OCI-LY7 (cell line): ENCODE data around the gene CD109. TPM values are rescaled to one million over a fixed set of nuclear protein-coding genes. Genes with fewer than 3 reads are reported as not detected.

Experiments used
- BruUV-seq: library from RNA; stranded (reverse); fragments of 400-500 nt; replicated peaks from 2 replicates; lab custom pipeline; 2021; lab: Mats Ljungman, UMichigan
- CTCF ChIA-PET: fragments of 300-600 bp; sonication (Branson Sonifier 250); formaldehyde crosslinking; loops from one replicate; lab custom pipeline; 2022; ENCODE audit warnings: antibody characterized with exemption; ENCODE audit not compliant: unreplicated experiment; lab: Charles Lee
- POLR2A ChIA-PET: fragments of 300-600 bp; sonication (Branson Sonifier 250); formaldehyde crosslinking; loops from one replicate; lab custom pipeline; 2022; ENCODE audit warnings: antibody characterized with exemption; lab: Charles Lee
- DNase-seq: peaks from one replicate; pipeline ENCODE4 v3.0.0-alpha.2; 2015; ENCODE audit warnings: low spot score
- H2AFZ ChIP-seq: fragments of 200-600 bp; sonication (generic), shearing (Covaris generic); 2 replicates; pipeline ENCODE4 v1.6.1; 2014; ENCODE audit warnings: mild to moderate bottlenecking, antibody characterized with exemption, low read length, moderate library complexity
- H3K27ac ChIP-seq: fragments of 200-600 bp; sonication (generic); 2 replicates; pipeline ENCODE4 v1.5.1; 2014; ENCODE audit warnings: mixed run types, low read depth, mild to moderate bottlenecking, moderate library complexity, low read length, inconsistent platforms; ENCODE audit not compliant: poor library complexity, severe bottlenecking
- H3K36me3 ChIP-seq: fragments of 200-600 bp; sonication (generic); 2 replicates; pipeline ENCODE4 v1.6.1; 2014; ENCODE audit warnings: mild to moderate bottlenecking, antibody characterized with exemption, low read length, moderate library complexity, mixed read lengths; ENCODE audit not compliant: insufficient read depth
- H3K4me1 ChIP-seq: fragments of 200-600 bp; sonication (generic); 2 replicates; pipeline ENCODE4 v1.5.1; 2014; ENCODE audit warnings: mild to moderate bottlenecking, low read length; ENCODE audit not compliant: insufficient read depth, poor library complexity, severe bottlenecking
- H3K4me2 ChIP-seq: fragments of 200-600 bp; sonication (generic); 2 replicates; pipeline ENCODE4 v1.6.1; 2014; ENCODE audit warnings: mild to moderate bottlenecking, low read length
- H3K4me3 ChIP-seq: fragments of 200-600 bp; sonication (generic); 2 replicates; pipeline ENCODE4 v1.5.1; 2014; ENCODE audit warnings: mild to moderate bottlenecking, low read depth, low read length; ENCODE audit not compliant: poor library complexity, severe bottlenecking
- H3K79me2 ChIP-seq: fragments of 200-600 bp; sonication (generic); 2 replicates; pipeline ENCODE4 v1.6.1; 2016; ENCODE audit warnings: low read depth, mild to moderate bottlenecking, low read length, moderate library complexity, mixed read lengths; ENCODE audit not compliant: insufficient read depth
- H3K9me2 ChIP-seq: fragments of 200-600 bp; sonication (generic); 2 replicates; pipeline ENCODE4 v1.6.1; 2016; ENCODE audit warnings: mild to moderate bottlenecking, low read length, mixed read lengths; ENCODE audit not compliant: insufficient read depth
- H3K9me3 ChIP-seq: fragments of 200-600 bp; sonication (generic); 2 replicates; pipeline ENCODE4 v1.6.1; 2014; ENCODE audit warnings: mild to moderate bottlenecking, mixed run types, low read length, mixed read lengths
- H4K20me1 ChIP-seq: fragments of 200-600 bp; sonication (generic); 2 replicates; pipeline ENCODE4 v1.6.1; 2014; ENCODE audit warnings: mild to moderate bottlenecking, antibody characterized with exemption, low read length, moderate library complexity, mixed read lengths; ENCODE audit not compliant: insufficient read depth
- EZH2phosphoT487 ChIP-seq: fragments of 200-600 bp; sonication (generic); IDR thresholded peaks from 2 replicates; pipeline ENCODE4 v1.6.1; 2018; ENCODE audit warnings: low read depth, borderline replicate concordance, mild to moderate bottlenecking, mixed run types, antibody characterized with exemption, low read length, moderate library complexity, mixed read lengths
- intact Hi-C: fragments of 100-400 bp; cut with micrococcal nuclease; formaldehyde crosslinking; loops from one replicate; pipeline ENCODE4 v1.10.0; 2022; ENCODE audit not compliant: unreplicated experiment
- total RNA-seq, 2 experiments: library from RNA; depleted of rRNA in 1 of 2; stranded (reverse); fragments of >200 nt in 1 of 2; shearing (Covaris generic) in 1 of 2; gene quantifications; 2 replicates each; pipeline ENCODE4 v1.2.3, GENCODE V29; 2014 to 2022
- TF ChIP-seq, protein P1 (sequence below): fragments of 200-600 bp; sonication (generic); conservative IDR thresholded peaks from 2 replicates; pipeline ENCODE4 v1.5.1; 2014; ENCODE audit warnings: mild to moderate bottlenecking, antibody characterized with exemption, low read length, moderate library complexity, mixed read lengths

CD109 gene
- total RNA-seq, 2 experiments from 2014 or later, result 0.08 TPM; not detected in 1

DNA sequence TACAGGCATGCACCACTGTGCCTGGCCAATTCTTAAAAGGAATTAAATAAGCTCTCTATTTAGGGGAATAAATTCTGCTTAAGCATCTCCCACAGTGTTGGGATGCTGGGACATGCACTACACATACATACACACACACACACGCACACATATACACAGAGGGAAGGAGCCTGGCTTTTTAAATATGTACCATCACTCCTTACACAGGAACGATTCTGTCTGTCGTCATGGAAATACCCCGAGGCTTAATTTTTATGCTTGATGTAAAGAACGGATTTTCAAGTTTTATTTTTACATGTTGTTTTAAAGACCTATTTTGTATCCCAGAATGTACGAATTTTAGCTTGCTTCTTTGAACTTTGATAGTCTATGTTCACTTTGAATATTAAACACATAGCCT lies 95.3 kb downstream of the CD109 start:
- DNase-seq, result no peak
- CTCF ChIA-PET, result no interaction called here
- Histone ChIP-seq H3K4me2 (no peak overlapping the region), H3K36me3 (no peaks in the 10 kb centered on the region), H2AFZ (no peak overlapping the region), H3K9me2 (no peaks in the 10 kb centered on the region), H4K20me1 (no peaks in the 10 kb centered on the region), H3K9me3 (no peaks in the 10 kb centered on the region), H3K79me2 (no peaks in the 10 kb centered on the region), H3K4me1 (no peaks in the 10 kb centered on the region), H3K4me3 (no peak overlapping the region), H3K27ac (no peak overlapping the region)
- BruUV-seq, result no TSS peak
- intact Hi-C loops, result no loop called here
- TF ChIP-seq EZH2phosphoT487, result no peak
- TF ChIP-seq, protein P1, sequence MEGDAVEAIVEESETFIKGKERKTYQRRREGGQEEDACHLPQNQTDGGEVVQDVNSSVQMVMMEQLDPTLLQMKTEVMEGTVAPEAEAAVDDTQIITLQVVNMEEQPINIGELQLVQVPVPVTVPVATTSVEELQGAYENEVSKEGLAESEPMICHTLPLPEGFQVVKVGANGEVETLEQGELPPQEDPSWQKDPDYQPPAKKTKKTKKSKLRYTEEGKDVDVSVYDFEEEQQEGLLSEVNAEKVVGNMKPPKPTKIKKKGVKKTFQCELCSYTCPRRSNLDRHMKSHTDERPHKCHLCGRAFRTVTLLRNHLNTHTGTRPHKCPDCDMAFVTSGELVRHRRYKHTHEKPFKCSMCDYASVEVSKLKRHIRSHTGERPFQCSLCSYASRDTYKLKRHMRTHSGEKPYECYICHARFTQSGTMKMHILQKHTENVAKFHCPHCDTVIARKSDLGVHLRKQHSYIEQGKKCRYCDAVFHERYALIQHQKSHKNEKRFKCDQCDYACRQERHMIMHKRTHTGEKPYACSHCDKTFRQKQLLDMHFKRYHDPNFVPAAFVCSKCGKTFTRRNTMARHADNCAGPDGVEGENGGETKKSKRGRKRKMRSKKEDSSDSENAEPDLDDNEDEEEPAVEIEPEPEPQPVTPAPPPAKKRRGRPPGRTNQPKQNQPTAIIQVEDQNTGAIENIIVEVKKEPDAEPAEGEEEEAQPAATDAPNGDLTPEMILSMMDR, result no peak
- POLR2A ChIA-PET, result interaction anchor here (0.6 kb wide), 2 partner anchors 154 to 389 kb away, joined by 3 to 5 read pairs; no protein-coding TSS in a partner anchor

DNA sequence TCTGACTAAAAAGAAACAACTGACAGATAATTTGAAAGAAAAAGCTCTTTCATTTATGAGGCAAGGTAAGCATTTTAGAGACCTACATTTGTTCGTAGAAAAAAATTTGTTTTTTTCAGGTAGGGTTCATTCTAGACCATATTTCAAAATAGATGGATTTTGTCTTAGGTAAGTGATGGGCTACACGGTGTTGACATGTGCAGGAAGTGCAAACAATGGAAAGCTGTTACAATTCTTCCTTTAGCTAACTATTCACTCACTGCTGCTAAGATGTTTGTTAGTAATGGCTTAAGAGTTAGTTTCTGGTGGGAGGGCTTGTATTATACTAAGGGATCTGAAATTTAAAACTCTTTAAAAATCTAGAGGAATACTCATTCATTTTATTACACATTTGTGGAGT lies 96.7 kb downstream of the CD109 start:
- H2AFZ ChIP-seq, result no peak overlapping the region
- BruUV-seq, result no TSS peak
- H3K4me1 ChIP-seq, result no peaks in the 10 kb centered on the region
- DNase-seq, result no peak
- no peaks in the 10 kb centered on the region for H3K79me2 ChIP-seq
- CTCF ChIA-PET, result no interaction called here
- POLR2A ChIA-PET, result interaction anchor here (0.6 to 0.7 kb wide), 2 partner anchors 314 to 967 kb away, joined by 3 read pairs; no protein-coding TSS in a partner anchor
- H3K27ac ChIP-seq, result no peak overlapping the region
- no peak for TF ChIP-seq EZH2phosphoT487
- TF ChIP-seq, protein P1, result no peak
- no peaks in the 10 kb centered on the region for H3K9me2 ChIP-seq
- intact Hi-C loops, result no loop called here
- no peaks in the 10 kb centered on the region for H3K9me3 ChIP-seq
- H4K20me1 ChIP-seq, result no peaks in the 10 kb centered on the region
- H3K36me3 ChIP-seq, result no peaks in the 10 kb centered on the region
- no peak overlapping the region for H3K4me3 ChIP-seq
- H3K4me2 ChIP-seq, result no peak overlapping the region

DNA sequence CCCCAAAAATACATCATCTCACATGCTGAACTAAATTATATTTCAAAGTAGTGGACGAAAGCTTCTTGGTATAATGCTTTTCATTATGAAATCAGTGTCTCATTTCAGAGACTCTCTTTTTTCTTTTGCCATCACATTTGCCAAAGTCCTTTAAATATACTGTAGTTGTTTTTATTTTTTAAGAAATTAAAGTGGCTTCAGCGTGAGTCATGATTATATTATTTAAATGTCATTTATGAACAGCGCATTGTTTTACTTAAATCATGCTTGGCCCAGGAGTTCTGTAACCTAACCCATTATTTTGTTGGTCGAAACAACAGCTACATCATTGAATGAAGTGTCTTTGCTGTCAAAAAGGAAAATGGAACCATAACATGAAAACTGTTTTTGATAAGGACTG lies 100.9 kb downstream of the CD109 start:
- H3K4me3 ChIP-seq, result no peak overlapping the region
- no peaks in the 10 kb centered on the region for H3K9me3 ChIP-seq
- H3K4me1 ChIP-seq, result no peaks in the 10 kb centered on the region
- TF ChIP-seq, protein P1, result no peak
- no peak for TF ChIP-seq EZH2phosphoT487
- no peak overlapping the region for H3K4me2 ChIP-seq
- ChIA-PET POLR2A (interaction anchor here (1.8 kb wide), 1 partner anchor 12 kb away, joined by 5 read pairs; no protein-coding TSS in a partner anchor), CTCF (no interaction called here)
- no peak overlapping the region for H3K27ac ChIP-seq
- intact Hi-C loops, result no loop called here
- no peaks in the 10 kb centered on the region for H4K20me1 ChIP-seq
- H3K36me3 ChIP-seq, result no peaks in the 10 kb centered on the region
- no peak overlapping the region for H2AFZ ChIP-seq
- H3K9me2 ChIP-seq, result no peaks in the 10 kb centered on the region
- no TSS peak for BruUV-seq
- no peak for DNase-seq
- H3K79me2 ChIP-seq, result no peaks in the 10 kb centered on the region
